Measurements from ENCODE around the gene BMP7. TPM values are rescaled to one million over a fixed set of nuclear protein-coding genes. Genes with fewer than 3 reads are reported as not detected.

The BMP7 gene
- total and polyA plus RNA-seq, 2 donors (not counting 3 experiments of a cell fraction or from before 2014, with no cell fraction given): not detected

DNA sequence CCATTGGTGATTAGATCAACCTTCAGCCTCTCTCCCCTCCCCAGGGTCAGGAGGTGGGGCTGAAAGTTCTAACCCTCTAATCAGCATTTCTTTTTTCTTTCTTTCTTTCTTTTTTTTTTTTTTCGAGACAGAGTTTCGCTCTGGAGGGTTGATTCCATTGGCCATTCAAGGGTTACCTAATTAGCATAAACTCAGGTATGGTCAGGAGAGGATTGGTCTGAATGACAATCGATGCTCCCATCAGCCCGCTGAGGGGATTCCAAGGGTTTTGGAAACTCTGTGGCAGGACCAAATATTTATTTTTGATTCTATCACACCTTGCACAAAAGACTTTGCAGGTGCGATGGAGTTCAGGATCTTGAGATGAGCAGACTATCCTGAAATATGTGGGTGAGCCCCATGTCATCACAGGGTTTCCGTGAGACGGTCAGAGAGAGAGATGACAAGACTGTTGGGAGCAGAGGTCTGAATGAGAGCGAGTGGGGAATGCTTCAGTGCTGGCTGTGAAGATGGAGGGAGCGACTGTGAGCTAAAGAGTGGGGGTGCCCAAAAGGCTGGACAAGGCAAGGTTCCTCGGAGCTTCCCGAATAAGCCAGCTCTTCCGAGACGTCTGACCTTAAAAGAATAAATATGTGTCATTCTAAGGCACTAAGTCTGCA lies 107.1 kb downstream of the BMP7 start:
- no peak overlapping the region for H3K4me2 ChIP-seq (ENCODE audit: insufficient read depth, low read length)
- FAIRE-seq (no peak), DNase-seq (ENCODE audit: low read depth, low spot score) (no peak)
- dilution Hi-C loops (cut with MboI; ENCODE audit: extremely low pct_ligation_motif_present, low sequenced_read_pairs) (no loop called here), intact Hi-C loops (cut with micrococcal nuclease) (no loop called here)
- H3K27me3 ChIP-seq (ENCODE audit: control insufficient read depth in 2 of 2, insufficient read depth in 2 of 2, low read length in 2 of 2): no peaks in the 10 kb centered on the region
- H3K9me3 ChIP-seq (replicated peaks; ENCODE audit: control insufficient read depth, insufficient read depth, low read length): no peaks in the 10 kb centered on the region
- no peaks in the 10 kb centered on the region for H3K9me1 ChIP-seq (replicated peaks; ENCODE audit: control insufficient read depth, extremely low read depth, insufficient read depth, low read length)
- no peaks in the 10 kb centered on the region for H3K4me1 ChIP-seq (ENCODE audit: control insufficient read depth, extremely low read depth, insufficient read depth, low read length)
- H3K9ac ChIP-seq (replicated peaks; ENCODE audit: extremely low read depth, insufficient read depth, low read length): no peak overlapping the region
- TF ChIP-seq, protein P1, sequence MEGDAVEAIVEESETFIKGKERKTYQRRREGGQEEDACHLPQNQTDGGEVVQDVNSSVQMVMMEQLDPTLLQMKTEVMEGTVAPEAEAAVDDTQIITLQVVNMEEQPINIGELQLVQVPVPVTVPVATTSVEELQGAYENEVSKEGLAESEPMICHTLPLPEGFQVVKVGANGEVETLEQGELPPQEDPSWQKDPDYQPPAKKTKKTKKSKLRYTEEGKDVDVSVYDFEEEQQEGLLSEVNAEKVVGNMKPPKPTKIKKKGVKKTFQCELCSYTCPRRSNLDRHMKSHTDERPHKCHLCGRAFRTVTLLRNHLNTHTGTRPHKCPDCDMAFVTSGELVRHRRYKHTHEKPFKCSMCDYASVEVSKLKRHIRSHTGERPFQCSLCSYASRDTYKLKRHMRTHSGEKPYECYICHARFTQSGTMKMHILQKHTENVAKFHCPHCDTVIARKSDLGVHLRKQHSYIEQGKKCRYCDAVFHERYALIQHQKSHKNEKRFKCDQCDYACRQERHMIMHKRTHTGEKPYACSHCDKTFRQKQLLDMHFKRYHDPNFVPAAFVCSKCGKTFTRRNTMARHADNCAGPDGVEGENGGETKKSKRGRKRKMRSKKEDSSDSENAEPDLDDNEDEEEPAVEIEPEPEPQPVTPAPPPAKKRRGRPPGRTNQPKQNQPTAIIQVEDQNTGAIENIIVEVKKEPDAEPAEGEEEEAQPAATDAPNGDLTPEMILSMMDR (IDR thresholded peaks at IDR 0.05; ENCODE audit: extremely low read depth in 1 of 2, insufficient read depth in 1 of 2, low read depth in 1 of 2, low read length in 2 of 2): no peak
- TF ChIP-seq, protein P2, sequence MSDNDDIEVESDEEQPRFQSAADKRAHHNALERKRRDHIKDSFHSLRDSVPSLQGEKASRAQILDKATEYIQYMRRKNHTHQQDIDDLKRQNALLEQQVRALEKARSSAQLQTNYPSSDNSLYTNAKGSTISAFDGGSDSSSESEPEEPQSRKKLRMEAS (IDR thresholded peaks at IDR 0.05; ENCODE audit: insufficient read depth, insufficient read length): no peak
- TF ChIP-seq JUN (IDR thresholded peaks at IDR 0.05; ENCODE audit: borderline replicate concordance, insufficient read depth, insufficient read length, low read depth) (no peak), FOS (IDR thresholded peaks at IDR 0.05; ENCODE audit: borderline replicate concordance, insufficient read depth, low read length) (no peak), POLR2AphosphoS5 (IDR thresholded peaks at IDR 0.05; ENCODE audit: insufficient read depth, low read depth, low read length) (no peak), EZH2 (IDR thresholded peaks at IDR 0.05; ENCODE audit: borderline replicate concordance, low read depth, low read length, severe bottlenecking) (no peak), GATA2 (IDR thresholded peaks at IDR 0.05; ENCODE audit: insufficient read depth, insufficient read length, low read depth, low read length) (no peak), MYC (IDR thresholded peaks at IDR 0.05; ENCODE audit: low read depth, low read length) (no peak)
- no peaks in the 10 kb centered on the region for H3K36me3 ChIP-seq (ENCODE audit: control insufficient read depth in 2 of 2, extremely low read depth in 1 of 2, insufficient read depth in 2 of 2, low read length in 2 of 2)
- H3K4me3 ChIP-seq (replicated peaks in 1 of 3; ENCODE audit: insufficient read depth in 1 of 3, low read depth in 1 of 3, low read length in 3 of 3): no peak overlapping the region
- H4K20me1 ChIP-seq (replicated peaks; ENCODE audit: control insufficient read depth, extremely low read depth, insufficient read depth, low read length): no peaks in the 10 kb centered on the region
- no TSS peak for BruUV-seq (replicated peaks)
- POLR2A ChIA-PET: no interaction called here
- no peaks in the 10 kb centered on the region for H3K79me2 ChIP-seq (ENCODE audit: control insufficient read depth, insufficient read depth, low read length)
- CTCF ChIA-PET: no interaction called here
- no peak overlapping the region for H2AFZ ChIP-seq (ENCODE audit: low read depth, low read length)
- no peak overlapping the region for H3K27ac ChIP-seq (ENCODE audit: insufficient read depth, low read depth, low read length)

Data from endothelial cell of umbilical vein (primary cell).